Lower leg skin (tissue), 3 donors: ENCODE results near the gene B3GLCT.

Experiments used
- POLR2A ChIP-seq, 2 donors: fragments of 450-650 bp; IDR thresholded peaks; one replicate each; pipeline ENCODE4 v1.6.1; 2016 to 2017; ENCODE audit warnings: antibody characterized with exemption in 2 of 2, mild to moderate bottlenecking in 1 of 2, moderate library complexity in 1 of 2
- TF ChIP-seq, protein P1 (sequence below), 3 donors: fragments of 450-650 bp; IDR thresholded peaks; one replicate each; pipeline ENCODE4 v1.5.1; 2016; ENCODE audit warnings: antibody characterized with exemption in 3 of 3, mild to moderate bottlenecking in 3 of 3, moderate library complexity in 2 of 3

GRCh38 chr13:31227870-31228269, 28.1 kb downstream of the B3GLCT start:
- TF ChIP-seq POLR2A (IDR thresholded peaks at IDR 0.05): no peak
- TF ChIP-seq, protein P1, sequence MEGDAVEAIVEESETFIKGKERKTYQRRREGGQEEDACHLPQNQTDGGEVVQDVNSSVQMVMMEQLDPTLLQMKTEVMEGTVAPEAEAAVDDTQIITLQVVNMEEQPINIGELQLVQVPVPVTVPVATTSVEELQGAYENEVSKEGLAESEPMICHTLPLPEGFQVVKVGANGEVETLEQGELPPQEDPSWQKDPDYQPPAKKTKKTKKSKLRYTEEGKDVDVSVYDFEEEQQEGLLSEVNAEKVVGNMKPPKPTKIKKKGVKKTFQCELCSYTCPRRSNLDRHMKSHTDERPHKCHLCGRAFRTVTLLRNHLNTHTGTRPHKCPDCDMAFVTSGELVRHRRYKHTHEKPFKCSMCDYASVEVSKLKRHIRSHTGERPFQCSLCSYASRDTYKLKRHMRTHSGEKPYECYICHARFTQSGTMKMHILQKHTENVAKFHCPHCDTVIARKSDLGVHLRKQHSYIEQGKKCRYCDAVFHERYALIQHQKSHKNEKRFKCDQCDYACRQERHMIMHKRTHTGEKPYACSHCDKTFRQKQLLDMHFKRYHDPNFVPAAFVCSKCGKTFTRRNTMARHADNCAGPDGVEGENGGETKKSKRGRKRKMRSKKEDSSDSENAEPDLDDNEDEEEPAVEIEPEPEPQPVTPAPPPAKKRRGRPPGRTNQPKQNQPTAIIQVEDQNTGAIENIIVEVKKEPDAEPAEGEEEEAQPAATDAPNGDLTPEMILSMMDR (IDR thresholded peaks at IDR 0.05): no peak
